Thyroid gland (tissue), 4 donors: Measurements from ENCODE around the gene MMP14.

Experiments
- CTCF ChIP-seq, 6 experiments: fragments of 200-600 bp in 3 of 6; fragments of 450-650 bp in 3 of 6; sonication (generic) in 3 of 6; IDR thresholded peaks; one replicate each; pipeline ENCODE4 v1.5.1; 2016 to 2019; ENCODE audit warnings: antibody characterized with exemption in 6 of 6, mild to moderate bottlenecking in 2 of 6, inconsistent platforms in 1 of 6, moderate library complexity in 1 of 6
- POLR2A ChIP-seq, 2 donors: fragments of 450-650 bp; IDR thresholded peaks; one replicate each; pipeline ENCODE4 v1.6.1; 2017; ENCODE audit warnings: antibody characterized with exemption in 2 of 2, mild to moderate bottlenecking in 2 of 2, moderate library complexity in 1 of 2

- TF ChIP-seq POLR2A (IDR thresholded peaks at IDR 0.05) (peak in 1 of 2 donors; percentile 86), CTCF (IDR thresholded peaks at IDR 0.05) (peak in 3 of 6 experiments; percentile 29 to 39 (median 37))
These were observed at the start of gene MMP14 for GRCh38 chr14:22836301-22837113.
